ENCODE data around the gene LY86.

DNA sequence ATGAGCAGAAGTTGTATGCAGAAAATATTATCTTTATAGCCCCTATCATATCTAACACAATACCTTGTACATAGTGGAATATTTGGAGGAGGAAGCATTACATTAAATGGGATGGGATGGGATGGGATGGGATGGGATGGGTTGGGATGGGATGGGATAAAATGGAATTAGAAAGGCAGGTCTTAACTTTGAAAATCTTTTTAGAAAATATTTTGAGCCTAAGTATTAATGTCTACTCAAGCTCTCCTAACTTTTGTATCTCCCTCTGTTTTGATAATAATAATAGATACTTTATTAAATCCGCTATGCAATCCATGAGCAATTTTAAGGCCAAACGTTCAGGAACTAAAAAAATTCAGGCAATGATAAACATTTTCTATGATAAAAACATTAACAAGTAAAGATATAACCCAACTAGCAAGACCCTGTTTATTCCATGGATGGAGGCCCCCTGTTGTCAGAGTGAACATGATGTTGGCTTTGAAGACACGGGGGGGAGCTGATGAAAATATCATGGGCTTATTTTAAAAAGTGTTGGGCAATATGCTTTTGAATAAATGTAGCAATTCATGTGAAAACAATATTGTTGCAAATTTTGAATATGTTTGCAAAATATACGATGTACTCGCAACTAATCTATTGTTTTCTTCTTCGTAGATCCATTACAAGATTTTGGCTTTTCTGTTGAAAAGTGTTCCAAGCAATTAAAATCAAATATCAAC lies 35.9 kb downstream of the LY86 start:
- TF ChIP-seq, protein P1, sequence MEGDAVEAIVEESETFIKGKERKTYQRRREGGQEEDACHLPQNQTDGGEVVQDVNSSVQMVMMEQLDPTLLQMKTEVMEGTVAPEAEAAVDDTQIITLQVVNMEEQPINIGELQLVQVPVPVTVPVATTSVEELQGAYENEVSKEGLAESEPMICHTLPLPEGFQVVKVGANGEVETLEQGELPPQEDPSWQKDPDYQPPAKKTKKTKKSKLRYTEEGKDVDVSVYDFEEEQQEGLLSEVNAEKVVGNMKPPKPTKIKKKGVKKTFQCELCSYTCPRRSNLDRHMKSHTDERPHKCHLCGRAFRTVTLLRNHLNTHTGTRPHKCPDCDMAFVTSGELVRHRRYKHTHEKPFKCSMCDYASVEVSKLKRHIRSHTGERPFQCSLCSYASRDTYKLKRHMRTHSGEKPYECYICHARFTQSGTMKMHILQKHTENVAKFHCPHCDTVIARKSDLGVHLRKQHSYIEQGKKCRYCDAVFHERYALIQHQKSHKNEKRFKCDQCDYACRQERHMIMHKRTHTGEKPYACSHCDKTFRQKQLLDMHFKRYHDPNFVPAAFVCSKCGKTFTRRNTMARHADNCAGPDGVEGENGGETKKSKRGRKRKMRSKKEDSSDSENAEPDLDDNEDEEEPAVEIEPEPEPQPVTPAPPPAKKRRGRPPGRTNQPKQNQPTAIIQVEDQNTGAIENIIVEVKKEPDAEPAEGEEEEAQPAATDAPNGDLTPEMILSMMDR (IDR thresholded peaks at IDR 0.05): no peak
- TF ChIP-seq EZH2 (IDR thresholded peaks at IDR 0.05; ENCODE audit: borderline replicate concordance, insufficient read depth, low read depth, low read length, poor library complexity, severe bottlenecking): no peak

Measured in B cell (primary cell).